ENCODE results near the gene NOL4. TPM values are rescaled to one million over a fixed set of nuclear protein-coding genes. Genes with fewer than 3 reads are reported as not detected.

NOL4 gene
- total and polyA plus RNA-seq, 2 experiments from 2014 or later = 1.3 to 2.3 TPM

DNA sequence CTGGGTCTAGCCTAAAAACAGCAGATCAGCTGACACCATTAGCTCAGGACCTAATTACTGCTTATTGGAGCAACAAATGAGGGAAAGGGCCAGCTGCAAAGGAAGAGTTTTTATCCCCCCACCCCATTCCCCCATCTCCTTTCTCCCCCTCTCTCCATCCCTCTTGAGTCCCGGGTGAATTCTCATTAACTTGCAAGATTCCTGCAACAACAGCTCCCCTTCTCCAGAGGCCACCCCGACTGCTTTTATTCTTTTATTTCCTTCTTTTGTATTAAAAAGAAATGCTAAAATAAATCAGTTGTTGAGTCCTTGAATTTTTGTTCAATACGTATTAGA lies 473 bp upstream of the NOL4 start:
- Histone ChIP-seq H2AFZ (peak overlapping the region; percentile 90), H3K79me2 (no peaks in the 10 kb centered on the region), H3K27me3 (peaks cover 63% of the 10 kb centered on the region), H3K4me2 (peak overlapping the region; percentile 99), H3K27ac (no peak overlapping the region), H3K9me2 (replicated peaks; ENCODE audit: insufficient read depth) (no peaks in the 10 kb centered on the region), H3K36me3 (replicated peaks; ENCODE audit: insufficient read depth, low read depth) (no peaks in the 10 kb centered on the region), H3K9me3 (ENCODE audit: low read depth) (no peaks in the 10 kb centered on the region), H3K4me3 (no peak overlapping the region), H3K4me1 (ENCODE audit: insufficient read depth) (peaks cover 20% of the 10 kb centered on the region), H4K20me1 (ENCODE audit: insufficient read depth, poor library complexity, severe bottlenecking) (no peaks in the 10 kb centered on the region)
- no peak for DNase-seq (ENCODE audit: low spot score)
- TF ChIP-seq EZH2phosphoT487 (IDR thresholded peaks at IDR 0.05; ENCODE audit: low read depth, severe bottlenecking, unreplicated experiment) (no peak), EZH2 (IDR thresholded peaks at IDR 0.05; ENCODE audit: borderline replicate concordance) (no peak)
- TF ChIP-seq, protein P1, sequence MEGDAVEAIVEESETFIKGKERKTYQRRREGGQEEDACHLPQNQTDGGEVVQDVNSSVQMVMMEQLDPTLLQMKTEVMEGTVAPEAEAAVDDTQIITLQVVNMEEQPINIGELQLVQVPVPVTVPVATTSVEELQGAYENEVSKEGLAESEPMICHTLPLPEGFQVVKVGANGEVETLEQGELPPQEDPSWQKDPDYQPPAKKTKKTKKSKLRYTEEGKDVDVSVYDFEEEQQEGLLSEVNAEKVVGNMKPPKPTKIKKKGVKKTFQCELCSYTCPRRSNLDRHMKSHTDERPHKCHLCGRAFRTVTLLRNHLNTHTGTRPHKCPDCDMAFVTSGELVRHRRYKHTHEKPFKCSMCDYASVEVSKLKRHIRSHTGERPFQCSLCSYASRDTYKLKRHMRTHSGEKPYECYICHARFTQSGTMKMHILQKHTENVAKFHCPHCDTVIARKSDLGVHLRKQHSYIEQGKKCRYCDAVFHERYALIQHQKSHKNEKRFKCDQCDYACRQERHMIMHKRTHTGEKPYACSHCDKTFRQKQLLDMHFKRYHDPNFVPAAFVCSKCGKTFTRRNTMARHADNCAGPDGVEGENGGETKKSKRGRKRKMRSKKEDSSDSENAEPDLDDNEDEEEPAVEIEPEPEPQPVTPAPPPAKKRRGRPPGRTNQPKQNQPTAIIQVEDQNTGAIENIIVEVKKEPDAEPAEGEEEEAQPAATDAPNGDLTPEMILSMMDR (IDR thresholded peaks at IDR 0.05; ENCODE audit: poor library complexity) = no peak
- 35% methylated on average over 3 of the region's 3 CpGs for WGBS (ENCODE audit: low lambda C conversion rate, missing lambda C conversion rate)

DNA sequence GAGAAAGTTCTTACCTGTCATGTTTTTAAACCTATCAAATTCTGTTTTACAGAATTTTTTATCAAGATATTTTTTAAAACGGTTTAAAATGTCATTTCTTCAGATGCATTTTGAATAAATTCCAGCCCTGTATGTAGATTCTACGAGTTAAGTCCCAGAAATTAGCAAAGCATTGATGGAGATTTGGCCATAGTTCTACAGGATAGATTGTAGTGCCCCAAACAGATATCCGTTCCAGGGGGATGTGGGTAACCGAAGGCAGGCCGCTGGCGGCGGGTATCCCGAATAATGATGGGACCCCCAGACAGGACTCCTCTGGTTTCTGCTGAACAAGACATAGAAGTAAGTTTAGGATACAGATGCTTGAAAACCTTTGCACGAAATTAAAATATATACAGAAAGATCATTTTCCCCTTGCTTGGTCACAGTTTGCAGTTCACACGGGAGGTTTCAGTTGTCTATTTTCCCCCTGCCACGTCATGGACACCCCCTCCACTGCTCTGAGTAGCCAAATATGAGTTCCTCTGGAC lies 755 bp downstream of the NOL4 start:
- Histone ChIP-seq H3K4me3 (peak overlapping the region; percentile 70), H2AFZ (peak overlapping the region; percentile 90), H3K4me1 (ENCODE audit: insufficient read depth) (peaks cover 20% of the 10 kb centered on the region), H4K20me1 (ENCODE audit: insufficient read depth, poor library complexity, severe bottlenecking) (no peaks in the 10 kb centered on the region), H3K9me2 (replicated peaks; ENCODE audit: insufficient read depth) (no peaks in the 10 kb centered on the region), H3K79me2 (no peaks in the 10 kb centered on the region), H3K4me2 (peak overlapping the region; percentile 99), H3K27ac (no peak overlapping the region), H3K36me3 (replicated peaks; ENCODE audit: insufficient read depth, low read depth) (no peaks in the 10 kb centered on the region), H3K9me3 (ENCODE audit: low read depth) (no peaks in the 10 kb centered on the region), H3K27me3 (peaks cover 75% of the 10 kb centered on the region)
- no peak for DNase-seq (ENCODE audit: low spot score)
- peak; percentile 9 for TF ChIP-seq EZH2phosphoT487 (IDR thresholded peaks at IDR 0.05; ENCODE audit: low read depth, severe bottlenecking, unreplicated experiment)
- peak; percentile 31 for TF ChIP-seq EZH2 (IDR thresholded peaks at IDR 0.05; ENCODE audit: borderline replicate concordance)
- TF ChIP-seq, protein P1 (IDR thresholded peaks at IDR 0.05; ENCODE audit: poor library complexity) = no peak
- 3% methylated on average over 11 of the region's 11 CpGs for WGBS (ENCODE audit: low lambda C conversion rate, missing lambda C conversion rate)

DNA sequence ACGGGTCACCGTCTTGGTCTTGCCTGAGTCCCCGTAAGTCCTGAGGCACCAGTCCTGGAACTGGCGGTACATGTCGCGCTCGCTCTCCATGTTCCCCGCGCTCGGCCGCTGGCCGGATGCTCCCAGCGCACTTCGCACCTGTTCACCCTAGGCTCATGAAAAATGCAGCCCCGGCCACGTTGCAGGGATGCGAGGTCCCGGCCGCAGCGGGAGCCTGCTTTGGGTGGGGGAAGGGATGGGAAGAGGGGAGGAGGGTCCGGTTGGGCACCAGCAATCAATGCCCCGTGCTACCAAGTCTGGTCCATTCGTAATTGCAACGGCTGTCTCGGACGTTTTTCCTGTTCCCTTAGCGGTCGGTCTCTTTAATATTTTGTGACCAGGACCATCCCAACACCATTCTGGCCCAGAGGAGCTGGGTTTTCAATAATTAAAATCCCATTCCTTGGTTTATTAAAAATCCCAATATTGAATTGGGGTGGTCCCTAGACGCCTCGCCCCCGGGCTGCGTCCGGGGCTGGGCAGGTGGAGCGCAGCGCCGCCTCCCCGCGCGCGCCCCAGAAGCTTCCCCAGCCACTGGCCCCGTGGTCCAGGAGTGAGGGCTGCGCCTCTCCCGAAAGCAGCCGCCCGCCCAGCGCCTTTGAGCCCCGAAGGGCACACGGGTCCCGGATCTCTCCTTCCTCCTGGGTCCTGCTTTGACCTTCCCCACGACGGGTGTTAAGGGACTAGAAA lies 1.4 kb downstream of the NOL4 start:
- Histone ChIP-seq H2AFZ (peak overlapping the region; percentile 83), H3K27ac (no peak overlapping the region), H3K4me1 (ENCODE audit: insufficient read depth) (peaks cover 20% of the 10 kb centered on the region), H3K27me3 (peaks cover 75% of the 10 kb centered on the region), H3K4me3 (peak overlapping the region; percentile 46), H3K9me3 (ENCODE audit: low read depth) (no peaks in the 10 kb centered on the region), H3K79me2 (no peaks in the 10 kb centered on the region), H4K20me1 (ENCODE audit: insufficient read depth, poor library complexity, severe bottlenecking) (no peaks in the 10 kb centered on the region), H3K36me3 (replicated peaks; ENCODE audit: insufficient read depth, low read depth) (no peaks in the 10 kb centered on the region), H3K9me2 (replicated peaks; ENCODE audit: insufficient read depth) (no peaks in the 10 kb centered on the region), H3K4me2 (peak overlapping the region; percentile 99)
- under 1% methylated on average over 50 of the region's 51 CpGs for WGBS (ENCODE audit: low lambda C conversion rate, missing lambda C conversion rate)
- TF ChIP-seq EZH2 (IDR thresholded peaks at IDR 0.05; ENCODE audit: borderline replicate concordance) = peak; percentile 77
- peak; percentile 61 for TF ChIP-seq EZH2phosphoT487 (IDR thresholded peaks at IDR 0.05; ENCODE audit: low read depth, severe bottlenecking, unreplicated experiment)
- TF ChIP-seq, protein P1 (IDR thresholded peaks at IDR 0.05; ENCODE audit: poor library complexity) = no peak
- DNase-seq (ENCODE audit: low spot score) = peak; percentile 13
